HG03108 (cell line): Measurements from ENCODE around the gene IGFLR1.

Source experiments
- ATAC-seq: cut with Tn5 transposase; IDR thresholded peaks from one replicate; pipeline ENCODE4 v1.9.1; 2021; ENCODE audit warnings: moderate library complexity; ENCODE audit not compliant: unreplicated experiment

The IGFLR1 gene

GRCh38 chr19:35739275-35740107, 2.8 kb downstream of the IGFLR1 start:
- ATAC-seq: no peak

- ATAC-seq: no peak
Observed at GRCh38 chr19:35738887-35739229, 3.4 kb downstream of the IGFLR1 start.

GRCh38 chr19:35738021-35738886, 4.0 kb downstream of the IGFLR1 start:
- ATAC-seq: no peak

- no peak for ATAC-seq
Observed at GRCh38 chr19:35736913-35737886, 5.1 kb downstream of the IGFLR1 start.

GRCh38 chr19:35734889-35735288, 7.4 kb downstream of the IGFLR1 start:
- ATAC-seq: no peak

GRCh38 chr19:35734273-35734672, 8.0 kb downstream of the IGFLR1 start:
- no peak for ATAC-seq

GRCh38 chr19:35733180-35734125, 8.8 kb downstream of the IGFLR1 start:
- ATAC-seq: no peak

- ATAC-seq: no peak
Observed at GRCh38 chr19:35732540-35733179, 9.6 kb downstream of the IGFLR1 start.

GRCh38 chr19:35731779-35732405, 10.4 kb downstream of the IGFLR1 start:
- ATAC-seq: no peak

GRCh38 chr19:35731353-35731752, 10.9 kb downstream of the IGFLR1 start:
- ATAC-seq: no peak

GRCh38 chr19:35730326-35730725, 11.9 kb downstream of the IGFLR1 start:
- no peak for ATAC-seq

- no peak for ATAC-seq
Observed at GRCh38 chr19:35729763-35730162, 12.5 kb downstream of the IGFLR1 start.

GRCh38 chr19:35729021-35729420, 13.2 kb downstream of the IGFLR1 start:
- ATAC-seq: no peak

- no peak for ATAC-seq
Observed at GRCh38 chr19:35727956-35728706, 14.1 kb downstream of the IGFLR1 start.

GRCh38 chr19:35727053-35727955, 14.9 kb downstream of the IGFLR1 start:
- no peak for ATAC-seq

GRCh38 chr19:35725216-35725861, 16.9 kb downstream of the IGFLR1 start:
- ATAC-seq: no peak

- ATAC-seq: no peak
Observed at GRCh38 chr19:35724560-35724959, 17.7 kb downstream of the IGFLR1 start.
